GM21723 (cell line): ENCODE data around the gene SLIT1.

Experiments used
- ATAC-seq: cut with Tn5 transposase; IDR thresholded peaks from one replicate; pipeline ENCODE4 v1.9.1; 2021; ENCODE audit warnings: mild to moderate bottlenecking, moderate library complexity; ENCODE audit not compliant: unreplicated experiment

SLIT1 gene

DNA sequence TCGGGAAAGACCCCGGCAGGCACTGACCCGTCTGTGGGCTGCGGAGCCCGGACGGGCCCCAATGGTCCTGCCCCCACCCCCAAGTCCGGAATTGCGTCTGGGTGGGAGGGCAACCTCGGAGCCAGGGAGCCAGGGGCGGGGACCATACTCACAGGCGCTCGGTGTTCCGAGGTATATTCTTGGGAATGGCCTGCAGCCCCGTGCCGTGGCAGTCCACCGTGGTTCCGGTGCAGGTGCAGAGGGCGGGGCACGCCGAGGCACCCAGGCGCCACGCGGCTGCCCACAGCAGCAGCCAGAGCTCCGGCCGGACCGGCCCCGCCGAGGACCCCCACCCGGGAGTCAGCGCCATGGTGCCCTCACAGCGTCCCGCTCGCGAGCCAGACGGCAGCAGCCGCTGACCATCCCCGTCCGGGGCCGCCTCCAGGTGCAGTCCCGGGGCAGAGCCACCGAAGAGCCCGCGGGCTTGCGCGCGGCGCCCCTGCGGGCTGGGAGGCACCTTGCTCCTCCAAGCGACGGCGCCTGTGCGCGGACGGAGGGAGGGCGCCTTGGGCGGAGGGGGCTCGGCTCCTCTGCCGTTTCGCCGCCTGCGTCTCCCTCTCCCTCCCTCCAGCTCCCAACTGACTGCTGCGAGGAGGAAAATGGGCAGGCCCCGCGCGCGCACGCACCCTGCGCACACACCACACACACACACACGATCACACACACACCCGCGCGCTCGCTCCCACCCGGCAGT is at the start of gene SLIT1:
Gene SLIT1 (minus strand): TSS at position 634 of the 733 bp plus-strand sequence. CDS start 285 bp downstream, at position 349.
- no peak for ATAC-seq

DNA sequence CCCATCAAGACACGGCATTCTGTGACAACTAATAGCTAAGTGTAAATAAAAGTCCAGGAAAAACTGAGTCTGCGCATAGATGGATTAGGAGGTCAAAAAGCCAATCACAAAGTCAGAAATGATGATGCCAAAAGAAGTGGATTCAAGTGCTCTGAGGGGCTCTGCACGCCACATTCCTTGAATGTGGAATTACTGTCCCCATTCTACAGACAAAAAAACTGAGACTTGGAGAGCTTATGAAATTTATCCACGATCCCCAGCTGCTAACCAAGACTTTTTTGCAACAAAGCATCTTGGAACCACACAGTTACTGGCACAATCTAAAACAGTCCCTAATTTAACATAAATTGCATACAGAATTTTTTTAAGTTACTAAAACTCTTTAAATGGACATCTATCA is 49.6 kb upstream of the SLIT1 start:
- ATAC-seq = no peak

- no peak for ATAC-seq
Measured at GRCh38 chr10:97234400-97234799, 48.6 kb upstream of the SLIT1 start.

DNA sequence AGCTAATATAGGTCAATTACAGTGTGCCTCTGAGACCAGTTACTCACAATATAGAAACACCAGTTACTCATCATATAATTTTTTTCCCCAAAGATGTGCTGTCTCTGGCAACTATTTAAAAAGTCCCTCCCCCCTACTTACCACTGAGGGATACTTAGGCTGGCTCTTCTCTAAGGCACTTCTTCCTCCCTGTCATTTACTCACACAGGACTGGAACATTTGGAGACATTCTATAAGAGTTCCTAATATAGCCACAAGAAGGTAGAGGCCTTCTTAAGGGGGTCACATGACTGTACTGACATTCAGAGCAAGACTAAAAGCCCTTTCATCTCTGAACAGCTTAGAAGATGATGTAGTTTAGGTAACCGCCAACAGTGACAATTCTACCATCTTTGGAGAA is 44.4 kb upstream of the SLIT1 start:
- ATAC-seq = no peak

- no peak for ATAC-seq
Measured at GRCh38 chr10:97229322-97230015, 43.7 kb upstream of the SLIT1 start.

- ATAC-seq = no peak
Measured at GRCh38 chr10:97228775-97229157, 43.0 kb upstream of the SLIT1 start.

- no peak for ATAC-seq
Measured at GRCh38 chr10:97228130-97228774, 42.5 kb upstream of the SLIT1 start.

DNA sequence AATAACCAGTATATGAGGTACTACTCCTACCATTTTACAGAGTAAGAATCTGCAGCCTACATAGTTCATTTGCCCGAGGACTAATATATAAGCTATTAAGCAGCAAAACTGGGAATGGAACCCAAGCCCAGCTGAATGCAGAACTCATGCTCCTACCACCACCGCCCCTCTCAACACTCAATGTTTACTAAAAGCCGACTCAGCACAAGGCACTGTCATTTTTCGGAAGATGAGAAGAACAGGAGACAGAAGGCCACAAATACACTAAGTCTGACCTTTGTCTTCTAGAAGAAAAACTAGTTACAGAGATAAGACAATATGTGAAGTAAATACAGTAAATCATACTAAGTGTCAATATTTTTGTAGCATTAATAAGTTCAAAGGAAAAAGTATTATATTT is 40.6 kb upstream of the SLIT1 start:
- no peak for ATAC-seq

DNA sequence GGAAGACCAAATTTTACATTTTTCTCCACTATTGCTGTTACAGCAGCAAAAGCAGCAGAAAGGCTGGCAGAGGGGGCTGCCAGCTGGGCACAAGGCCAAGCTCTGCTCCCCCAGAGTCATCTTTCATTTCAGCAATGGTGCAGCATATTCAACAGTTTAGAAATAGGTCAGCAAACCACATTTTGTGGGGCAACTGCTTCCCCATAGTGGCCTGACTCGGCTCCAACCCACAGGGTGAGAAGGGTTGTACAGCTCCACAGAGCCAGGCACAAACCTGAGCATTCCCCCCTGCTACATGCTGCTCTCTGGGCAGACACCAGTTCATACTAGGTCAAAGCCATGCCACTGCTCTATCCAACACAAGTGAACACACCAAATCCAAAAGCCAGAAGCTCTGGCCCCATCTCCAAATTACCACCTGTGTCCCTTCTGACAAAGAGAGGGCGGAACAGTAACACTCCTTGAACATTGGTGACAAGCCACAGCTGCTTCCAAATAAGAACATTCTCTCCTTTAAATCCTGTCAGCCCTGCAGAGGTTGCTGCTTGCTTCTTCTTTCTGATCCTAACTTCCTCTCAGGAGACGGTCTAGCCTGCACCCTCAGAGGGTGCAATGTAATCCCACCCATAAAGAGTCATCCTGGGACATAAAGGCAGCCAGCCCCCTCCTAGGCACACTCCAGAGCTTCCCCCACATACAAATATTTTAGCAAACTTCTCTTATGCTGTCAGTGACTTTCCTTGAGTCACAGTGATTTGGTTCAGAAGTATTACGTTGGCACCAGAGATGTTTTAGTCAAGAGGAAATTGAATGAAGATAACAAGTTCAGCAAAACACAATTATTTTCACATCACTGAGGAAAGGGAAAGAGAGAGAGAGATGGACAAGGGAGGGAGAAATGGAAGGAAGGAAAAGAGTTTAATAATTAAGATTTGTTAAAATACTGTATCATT is 39.0 kb upstream of the SLIT1 start:
- no peak for ATAC-seq

DNA sequence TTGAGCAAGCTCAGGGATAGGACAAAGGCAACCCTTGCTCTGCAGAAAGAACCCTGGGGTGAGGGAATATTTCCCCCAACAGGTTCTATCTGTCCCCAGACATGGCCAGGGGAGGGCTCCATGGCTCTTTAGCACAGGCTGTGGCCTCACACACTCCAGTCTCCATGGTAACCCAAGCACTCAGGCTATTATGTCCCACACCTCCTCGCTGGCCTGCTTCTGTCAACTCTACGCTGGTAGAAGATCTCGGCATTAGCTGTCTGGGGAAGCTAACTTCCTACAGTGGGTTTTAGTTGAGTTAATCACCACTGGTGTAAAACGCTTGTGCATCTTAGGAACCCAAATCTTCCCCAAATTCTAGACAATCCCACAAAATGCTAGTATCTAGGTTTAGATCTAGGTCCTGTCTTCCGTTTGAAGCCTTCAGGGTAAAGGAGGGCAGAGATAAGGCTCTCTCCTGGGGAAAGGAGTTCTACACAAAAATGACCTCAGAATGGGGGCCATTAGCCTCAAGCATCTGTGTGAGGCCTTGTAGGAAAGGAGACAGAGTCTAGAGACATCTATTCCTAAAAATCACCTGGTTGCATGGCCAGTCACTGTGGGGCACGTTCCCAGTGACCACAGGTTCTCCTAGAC is 36.7 kb upstream of the SLIT1 start:
- no peak for ATAC-seq

DNA sequence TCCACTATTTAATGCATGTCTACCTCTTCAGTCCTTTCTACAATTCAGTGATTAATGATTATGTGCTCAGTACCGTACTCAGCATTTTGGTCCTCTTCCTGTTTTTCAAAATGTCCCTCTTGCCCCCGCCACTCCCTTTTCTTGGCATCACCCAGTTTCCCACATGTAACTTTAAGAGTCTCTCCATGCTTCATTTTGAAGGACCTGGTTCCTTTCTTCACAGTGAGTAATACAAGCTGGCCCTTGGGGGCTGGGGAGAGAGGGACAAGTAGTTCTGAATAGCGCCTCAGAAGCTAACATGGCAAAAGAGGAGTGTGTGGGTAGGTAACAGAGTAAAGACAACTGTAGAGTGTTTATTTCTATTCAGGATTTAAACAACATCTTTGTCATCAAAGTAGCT is 34.6 kb upstream of the SLIT1 start:
- no peak for ATAC-seq

- no peak for ATAC-seq
Measured at GRCh38 chr10:97217299-97217698, 31.5 kb upstream of the SLIT1 start.

- no peak for ATAC-seq
Measured at GRCh38 chr10:97215619-97216260, 30.0 kb upstream of the SLIT1 start.

DNA sequence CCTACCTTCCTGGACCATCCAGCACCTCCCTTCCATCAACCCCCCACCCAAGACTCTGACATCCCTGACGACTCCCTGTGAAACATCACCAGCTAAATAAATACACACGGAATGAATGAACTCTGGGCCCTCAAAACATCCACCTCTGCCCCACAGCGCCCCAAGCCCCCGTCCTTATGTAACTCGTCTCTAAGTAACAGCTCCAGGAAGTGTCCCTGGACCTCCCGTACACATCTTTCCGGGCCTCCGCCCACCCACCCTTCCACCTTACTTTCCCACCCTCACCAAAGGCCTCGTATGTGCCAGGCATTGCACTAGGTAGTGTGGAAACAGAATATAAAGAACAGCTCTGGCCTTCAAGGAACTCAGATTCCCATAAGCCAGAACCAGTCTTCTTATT is 27.7 kb upstream of the SLIT1 start:
- no peak for ATAC-seq

DNA sequence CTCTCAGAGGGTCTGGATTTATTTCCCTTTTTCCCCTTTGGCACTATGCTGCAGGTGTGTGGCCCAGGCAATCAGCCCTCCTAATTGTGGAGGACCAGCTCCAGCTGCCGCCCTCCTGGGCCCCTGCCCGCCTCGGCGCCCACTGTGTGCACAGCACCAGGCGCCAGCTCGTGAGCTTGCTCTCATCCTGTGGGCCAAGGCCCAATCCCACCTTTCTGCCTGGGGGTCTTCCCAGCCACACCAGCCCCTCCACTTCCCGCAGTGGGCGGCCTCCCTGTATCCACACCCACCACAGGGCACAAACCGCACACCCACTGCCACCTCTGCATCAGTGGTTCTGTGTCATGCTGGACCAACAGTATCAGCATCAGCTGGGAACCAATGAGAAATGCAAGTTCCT is 25.5 kb upstream of the SLIT1 start:
- no peak for ATAC-seq

DNA sequence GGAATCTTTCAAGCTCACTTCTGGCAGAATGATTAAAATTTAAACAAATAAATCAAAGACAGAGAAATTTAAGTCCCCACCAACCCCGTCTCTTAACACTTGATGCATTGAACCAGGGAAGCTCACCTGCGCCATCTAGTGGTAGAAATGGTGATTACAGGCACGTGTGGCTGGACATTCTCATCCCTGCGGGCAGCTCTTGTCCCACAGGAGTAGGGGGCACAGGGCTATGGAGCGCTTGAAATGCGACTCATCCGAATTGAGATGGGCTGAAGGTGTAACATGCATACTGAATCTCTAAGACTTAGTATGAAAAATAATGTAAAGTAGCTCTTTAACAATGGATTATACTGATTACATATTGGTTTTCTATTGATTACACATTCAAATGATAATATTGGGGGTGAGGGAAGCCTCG is 24.8 kb upstream of the SLIT1 start:
- no peak for ATAC-seq

GRCh38 chr10:97207756-97208346 is 22.1 kb upstream of the SLIT1 start:
- ATAC-seq = no peak

- ATAC-seq = no peak
Measured at GRCh38 chr10:97207131-97207530, 21.4 kb upstream of the SLIT1 start.

DNA sequence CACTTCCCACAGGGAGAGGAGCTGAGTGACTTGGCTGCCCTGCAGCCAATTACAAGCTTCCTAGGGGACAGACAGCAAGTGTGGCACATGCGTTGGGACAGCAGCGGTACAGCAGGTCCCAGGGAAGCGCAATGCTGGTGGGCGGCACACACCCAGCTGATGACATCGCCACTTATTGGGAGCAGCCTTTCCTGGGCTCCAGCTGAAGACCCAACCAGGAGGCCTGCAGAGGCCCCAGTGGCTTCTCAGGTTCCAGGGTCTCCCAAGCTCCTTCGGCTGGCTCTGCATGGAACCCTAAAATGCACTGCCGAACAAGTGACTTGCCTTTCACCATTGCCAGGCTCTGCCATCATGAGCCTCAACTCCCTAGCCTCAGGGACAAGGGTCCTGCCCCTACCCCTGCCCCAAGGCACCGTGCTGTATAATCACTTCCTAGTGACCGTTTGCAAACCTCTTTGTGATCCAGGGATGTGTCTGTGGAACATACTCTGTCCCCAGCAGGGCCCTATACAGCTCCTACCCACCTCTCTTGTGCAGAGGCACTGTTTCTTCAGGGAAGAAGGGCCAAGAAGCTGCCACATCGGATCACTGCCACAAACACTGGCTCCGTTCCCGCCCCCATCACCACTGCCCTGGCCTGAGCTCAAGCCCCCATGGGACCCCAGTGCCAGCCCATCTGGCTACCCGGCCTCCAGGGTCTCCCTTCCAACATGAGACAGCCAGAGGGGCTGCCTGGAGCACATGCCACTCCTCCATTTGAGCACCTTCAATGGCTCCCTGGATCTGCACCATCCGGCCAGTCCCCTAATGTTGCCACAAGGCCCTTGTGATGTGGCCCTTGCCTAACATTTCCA is 19.3 kb upstream of the SLIT1 start:
- ATAC-seq = no peak
